Measurements from ENCODE around the gene BSPRY.
"Not testable (repeated sequence)": the region's sequence is repeated elsewhere in the genome, so short reads cannot be mapped to it uniquely, and the experiment has no call there.

The BSPRY gene

GRCh38 chr9:113370806-113371325, 21.5 kb downstream of the BSPRY start:
- DNase-seq = no peak

- no peak for DNase-seq
Observed at GRCh38 chr9:113372059-113372458, 22.7 kb downstream of the BSPRY start.

- DNase-seq = no peak
Observed at GRCh38 chr9:113373256-113373655, 23.9 kb downstream of the BSPRY start.

GRCh38 chr9:113373676-113374392, 24.5 kb downstream of the BSPRY start:
- no peak for DNase-seq

DNA sequence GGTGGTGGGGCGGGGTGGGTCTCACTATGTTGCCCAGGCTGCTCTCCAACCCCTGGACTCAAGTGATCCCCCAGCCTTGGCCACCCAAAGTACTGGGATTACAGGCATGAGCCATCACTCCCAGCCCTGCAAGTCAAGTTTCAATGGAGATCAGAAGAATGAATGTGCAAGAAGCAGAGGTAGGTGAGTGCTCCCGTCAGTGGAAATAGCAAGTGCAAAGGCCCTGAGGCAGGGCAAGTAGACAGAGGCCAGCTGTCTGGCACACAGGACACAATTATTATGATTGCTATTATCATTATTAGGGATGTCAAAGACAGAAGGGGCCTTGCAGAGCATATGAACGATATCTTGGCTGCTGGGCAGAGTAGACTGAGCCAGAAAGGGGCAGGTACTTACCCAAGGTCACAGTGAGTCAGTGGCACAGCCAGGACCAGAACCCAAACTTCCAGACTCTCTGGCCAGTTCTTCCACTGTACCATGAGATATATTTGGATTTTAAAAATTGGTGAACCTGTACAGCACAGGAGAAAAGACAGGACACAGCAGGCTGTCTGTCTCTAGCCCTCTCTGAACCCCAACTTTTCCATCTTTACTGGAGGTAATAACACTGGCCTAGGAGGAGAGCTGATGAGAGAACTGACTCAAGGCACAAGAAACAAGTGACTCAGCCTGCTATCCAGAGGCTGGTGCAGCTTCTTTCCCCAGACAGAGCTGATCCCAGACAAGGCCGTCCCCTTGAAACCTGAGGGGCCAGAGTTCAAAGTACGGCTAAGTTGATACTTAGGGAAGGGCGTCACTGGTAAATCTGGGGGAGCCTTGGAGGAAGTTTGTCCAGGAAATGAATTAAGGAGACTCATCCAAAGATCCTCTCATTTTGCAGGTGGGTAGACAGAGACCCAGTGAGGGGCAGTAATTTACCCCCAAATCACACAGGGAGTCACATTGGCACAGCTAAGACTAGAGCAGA, 26.0 kb downstream of the BSPRY start:
- DNase-seq = no peak

- peak; percentile 82 for DNase-seq
Observed at GRCh38 chr9:113376634-113377567, 27.6 kb downstream of the BSPRY start, which contains the start of gene HDHD3. HDHD3 (minus strand) TSS chr9:113376986; CDS start chr9:113374354, 2,632 bp downstream.

GRCh38 chr9:113379094-113379828, 29.9 kb downstream of the BSPRY start:
- not testable (repeated sequence) for DNase-seq

DNA sequence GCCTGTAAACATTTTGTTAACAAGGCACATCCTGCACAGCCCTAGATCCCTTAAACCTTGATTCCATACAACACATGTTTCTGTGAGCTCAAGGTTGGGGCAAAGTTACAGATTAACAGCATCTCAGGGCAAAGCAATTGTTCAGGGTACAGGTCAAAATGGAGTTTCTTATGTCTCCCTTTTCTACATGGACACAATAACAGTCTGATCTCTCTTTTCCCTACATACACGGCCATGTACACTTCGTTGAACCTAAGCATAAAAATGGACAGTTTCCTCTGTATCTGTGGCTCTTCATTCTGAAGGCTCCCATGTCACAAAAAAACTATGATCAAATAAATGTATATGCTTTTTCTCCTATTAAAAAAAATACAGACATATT, 30.5 kb downstream of the BSPRY start:
- DNase-seq = not testable (repeated sequence)

DNA sequence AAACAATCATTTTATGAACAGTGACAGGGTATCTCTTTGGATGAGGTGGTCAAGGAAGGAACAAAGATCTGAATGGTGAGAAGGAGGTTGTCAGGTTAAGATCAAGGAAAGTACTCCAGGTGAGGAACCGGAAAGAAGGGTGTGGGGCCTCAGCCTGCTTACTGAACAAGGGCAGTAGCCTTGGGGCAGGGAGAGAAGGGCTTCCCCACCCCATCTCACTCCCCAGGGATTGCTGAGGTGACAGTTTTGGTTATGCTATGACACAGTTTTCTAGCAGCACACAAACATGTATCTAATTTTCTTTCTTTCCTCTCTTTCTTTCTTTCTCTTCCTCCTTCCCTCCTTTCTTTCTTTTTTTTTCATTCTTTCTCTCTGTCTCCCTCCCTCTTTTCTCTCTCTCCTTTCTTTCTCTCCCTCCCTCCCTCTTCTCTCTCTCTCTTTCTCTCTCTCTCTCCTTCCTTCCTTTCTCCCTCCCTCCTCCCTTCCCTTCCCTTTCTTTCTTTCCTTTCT, 31.6 kb downstream of the BSPRY start:
- DNase-seq = no peak

DNA sequence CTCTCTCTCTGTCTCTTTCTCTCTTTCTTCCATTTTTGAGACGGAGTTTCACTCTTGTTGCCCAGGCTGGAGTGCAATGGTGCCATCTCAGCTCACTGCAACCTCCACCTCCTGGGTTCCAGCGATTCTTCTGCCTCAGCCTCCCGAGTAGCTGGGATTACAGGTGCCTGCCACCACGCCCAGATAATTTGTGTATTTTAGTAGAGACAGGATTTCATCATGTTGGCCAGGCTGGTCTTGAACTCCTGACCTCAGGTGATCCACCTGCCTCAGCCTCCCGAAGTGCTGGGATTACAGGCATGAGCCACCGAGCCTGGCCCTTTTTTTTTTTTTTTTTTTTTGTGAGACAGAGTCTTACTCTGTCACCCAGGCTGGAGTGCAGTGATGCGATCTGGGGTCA, 32.1 kb downstream of the BSPRY start:
- DNase-seq = not testable (repeated sequence)

- DNase-seq = no peak
Observed at GRCh38 chr9:113381909-113382411, 32.6 kb downstream of the BSPRY start.

DNA sequence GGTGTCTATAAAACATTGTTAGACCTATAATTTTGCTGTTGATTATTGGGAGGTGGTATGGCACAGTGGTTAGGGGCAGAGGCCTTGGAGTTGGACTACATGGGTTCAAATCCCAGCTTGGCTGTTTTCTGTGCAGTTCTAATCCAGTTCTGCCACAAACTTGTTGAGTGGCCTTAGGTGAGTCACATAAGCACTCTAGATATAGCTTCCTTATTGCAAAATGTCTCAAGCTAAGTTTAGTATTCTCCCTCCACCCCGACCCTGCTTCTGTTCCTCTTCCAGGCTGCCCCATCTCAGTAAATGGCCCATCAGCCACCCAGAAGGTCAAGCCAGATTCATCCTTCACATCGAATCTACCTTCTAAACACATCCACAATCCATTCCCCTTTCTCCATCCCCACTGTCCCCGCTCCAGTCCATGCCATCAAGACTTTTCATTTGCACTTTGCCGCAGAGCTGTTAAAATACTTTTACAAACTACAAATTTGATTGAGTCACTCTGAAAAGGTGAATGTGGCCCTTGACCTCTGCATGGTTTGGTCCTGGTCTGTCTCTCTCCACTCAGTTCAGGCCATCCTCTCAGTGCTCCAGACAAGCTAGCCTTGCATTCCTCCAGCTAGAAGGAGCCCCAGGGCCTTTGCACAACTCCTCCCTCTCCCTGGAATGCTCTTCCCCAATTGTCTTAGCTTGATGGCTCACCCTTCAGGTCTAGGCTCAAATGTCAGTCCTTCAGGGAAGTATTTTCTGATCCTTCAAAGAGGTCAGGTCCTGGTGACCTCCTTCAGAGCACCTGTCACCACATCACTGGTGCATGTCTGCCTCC, 37.4 kb downstream of the BSPRY start:
- no peak for DNase-seq

GRCh38 chr9:113387560-113388230, 38.4 kb downstream of the BSPRY start:
- DNase-seq = no peak

- DNase-seq = no peak
Observed at GRCh38 chr9:113388833-113389232, 39.5 kb downstream of the BSPRY start.

GRCh38 chr9:113389451-113389850, 40.1 kb downstream of the BSPRY start:
- no peak for DNase-seq

DNA sequence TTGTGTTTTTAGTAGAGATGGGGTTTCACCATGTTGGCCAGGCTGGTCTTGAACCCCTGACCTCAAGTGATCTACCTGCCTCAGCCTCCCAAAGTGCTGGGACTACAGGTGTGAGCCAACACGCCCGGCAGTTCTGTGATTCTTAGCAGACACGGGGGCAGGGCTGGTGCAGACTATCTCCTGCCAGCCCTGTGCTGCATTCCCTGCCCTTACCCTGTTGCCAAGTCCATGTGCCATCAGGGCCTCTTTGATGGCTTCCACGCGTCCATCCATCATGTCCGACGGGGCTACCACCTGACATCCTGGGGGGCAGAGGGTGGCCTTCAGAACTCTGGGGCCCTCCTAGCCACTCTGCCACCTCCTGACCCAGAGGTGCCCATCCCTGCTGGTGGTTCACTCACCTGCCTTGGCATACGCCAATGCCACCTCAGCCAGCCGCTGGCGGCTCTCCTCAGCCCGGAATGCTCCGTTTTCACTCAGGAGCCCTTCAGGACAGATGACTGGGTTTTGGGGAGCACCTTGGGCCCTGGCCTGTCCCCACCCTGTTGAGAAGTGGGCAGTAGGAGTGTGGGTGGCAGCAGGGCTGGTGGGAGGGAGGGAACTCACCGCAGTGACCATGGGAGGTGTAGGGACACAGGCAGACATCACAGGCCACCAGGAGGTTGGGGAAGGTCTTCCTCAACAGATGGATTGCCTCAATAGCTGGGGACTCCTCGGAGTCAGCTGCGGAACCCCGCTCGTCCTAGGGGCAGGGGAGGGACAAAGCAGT, 41.0 kb downstream of the BSPRY start:
- DNase-seq = no peak

GRCh38 chr9:113391917-113392316, 42.6 kb downstream of the BSPRY start:
- DNase-seq = no peak

DNA sequence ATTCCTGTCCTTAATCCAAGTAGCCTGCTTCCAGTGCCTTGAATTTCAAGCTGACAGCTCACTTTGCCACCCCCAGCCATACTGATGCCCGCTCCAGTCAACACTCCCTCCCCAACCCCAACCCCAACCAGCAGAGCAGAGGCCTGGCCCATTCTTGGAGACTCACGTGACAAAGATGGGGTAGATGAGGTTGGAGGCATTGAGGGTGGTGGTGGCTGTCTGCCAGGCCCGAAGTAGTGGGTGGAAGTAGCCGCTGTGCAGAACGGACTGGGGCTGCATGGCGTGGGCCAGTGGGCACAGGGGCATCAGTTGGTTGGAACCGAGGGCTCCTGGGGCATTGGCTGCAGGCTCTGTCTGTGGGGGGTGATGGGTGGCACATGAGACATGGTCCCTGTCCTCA, 43.9 kb downstream of the BSPRY start:
- no peak for DNase-seq
